Panc1 (cell line): ENCODE results near the gene COL4A3.

Experiments
- POLR2AphosphoS5 ChIP-seq: IDR thresholded peaks from 2 replicates; pipeline ENCODE4 v1.6.1; 2012; ENCODE audit warnings: mild to moderate bottlenecking, low read depth, low read length, moderate library complexity
- SIN3A ChIP-seq: IDR thresholded peaks from 2 replicates; pipeline ENCODE4 v1.6.1; 2012; ENCODE audit warnings: low read depth, mild to moderate bottlenecking, low read length, moderate library complexity, borderline replicate concordance; ENCODE audit not compliant: insufficient read depth
- TF ChIP-seq, protein P1 (sequence below): fragments of 450-650 bp; IDR thresholded peaks from 2 replicates; pipeline ENCODE4 v1.5.1; 2017; ENCODE audit warnings: mild to moderate bottlenecking
- TF ChIP-seq, protein P2 (sequence below), 2 experiments: IDR thresholded peaks; 2 replicates each; pipeline ENCODE4 v1.6.1; 2011 to 2012; ENCODE audit warnings: low read depth in 2 of 2, control low read depth in 1 of 2, low read length in 1 of 2, mild to moderate bottlenecking in 1 of 2, moderate library complexity in 1 of 2; ENCODE audit not compliant: insufficient read depth in 1 of 2

DNA sequence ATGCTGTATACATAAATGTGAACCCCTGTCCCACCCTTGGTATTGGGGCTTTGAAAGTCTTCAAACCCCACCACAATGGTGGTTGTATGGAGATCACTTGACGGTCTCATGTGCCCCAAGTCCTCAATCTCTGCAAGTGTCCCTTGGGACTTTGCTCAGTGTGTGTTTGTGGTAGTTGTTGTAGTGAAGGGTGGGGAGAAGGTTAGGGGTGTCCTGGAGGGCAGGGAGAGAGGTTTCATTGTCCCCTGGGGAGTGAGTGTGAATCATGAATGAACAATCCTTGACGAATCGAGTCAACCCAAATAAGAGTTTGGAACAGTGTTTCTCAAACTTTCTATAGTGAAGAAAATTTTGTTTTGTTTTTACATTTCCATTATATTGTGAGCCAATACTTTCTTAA lies 28.1 kb downstream of the COL4A3 start:
- TF ChIP-seq, protein P1, sequence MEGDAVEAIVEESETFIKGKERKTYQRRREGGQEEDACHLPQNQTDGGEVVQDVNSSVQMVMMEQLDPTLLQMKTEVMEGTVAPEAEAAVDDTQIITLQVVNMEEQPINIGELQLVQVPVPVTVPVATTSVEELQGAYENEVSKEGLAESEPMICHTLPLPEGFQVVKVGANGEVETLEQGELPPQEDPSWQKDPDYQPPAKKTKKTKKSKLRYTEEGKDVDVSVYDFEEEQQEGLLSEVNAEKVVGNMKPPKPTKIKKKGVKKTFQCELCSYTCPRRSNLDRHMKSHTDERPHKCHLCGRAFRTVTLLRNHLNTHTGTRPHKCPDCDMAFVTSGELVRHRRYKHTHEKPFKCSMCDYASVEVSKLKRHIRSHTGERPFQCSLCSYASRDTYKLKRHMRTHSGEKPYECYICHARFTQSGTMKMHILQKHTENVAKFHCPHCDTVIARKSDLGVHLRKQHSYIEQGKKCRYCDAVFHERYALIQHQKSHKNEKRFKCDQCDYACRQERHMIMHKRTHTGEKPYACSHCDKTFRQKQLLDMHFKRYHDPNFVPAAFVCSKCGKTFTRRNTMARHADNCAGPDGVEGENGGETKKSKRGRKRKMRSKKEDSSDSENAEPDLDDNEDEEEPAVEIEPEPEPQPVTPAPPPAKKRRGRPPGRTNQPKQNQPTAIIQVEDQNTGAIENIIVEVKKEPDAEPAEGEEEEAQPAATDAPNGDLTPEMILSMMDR = no peak
- TF ChIP-seq POLR2AphosphoS5 (no peak), SIN3A (no peak)
- TF ChIP-seq, protein P2, sequence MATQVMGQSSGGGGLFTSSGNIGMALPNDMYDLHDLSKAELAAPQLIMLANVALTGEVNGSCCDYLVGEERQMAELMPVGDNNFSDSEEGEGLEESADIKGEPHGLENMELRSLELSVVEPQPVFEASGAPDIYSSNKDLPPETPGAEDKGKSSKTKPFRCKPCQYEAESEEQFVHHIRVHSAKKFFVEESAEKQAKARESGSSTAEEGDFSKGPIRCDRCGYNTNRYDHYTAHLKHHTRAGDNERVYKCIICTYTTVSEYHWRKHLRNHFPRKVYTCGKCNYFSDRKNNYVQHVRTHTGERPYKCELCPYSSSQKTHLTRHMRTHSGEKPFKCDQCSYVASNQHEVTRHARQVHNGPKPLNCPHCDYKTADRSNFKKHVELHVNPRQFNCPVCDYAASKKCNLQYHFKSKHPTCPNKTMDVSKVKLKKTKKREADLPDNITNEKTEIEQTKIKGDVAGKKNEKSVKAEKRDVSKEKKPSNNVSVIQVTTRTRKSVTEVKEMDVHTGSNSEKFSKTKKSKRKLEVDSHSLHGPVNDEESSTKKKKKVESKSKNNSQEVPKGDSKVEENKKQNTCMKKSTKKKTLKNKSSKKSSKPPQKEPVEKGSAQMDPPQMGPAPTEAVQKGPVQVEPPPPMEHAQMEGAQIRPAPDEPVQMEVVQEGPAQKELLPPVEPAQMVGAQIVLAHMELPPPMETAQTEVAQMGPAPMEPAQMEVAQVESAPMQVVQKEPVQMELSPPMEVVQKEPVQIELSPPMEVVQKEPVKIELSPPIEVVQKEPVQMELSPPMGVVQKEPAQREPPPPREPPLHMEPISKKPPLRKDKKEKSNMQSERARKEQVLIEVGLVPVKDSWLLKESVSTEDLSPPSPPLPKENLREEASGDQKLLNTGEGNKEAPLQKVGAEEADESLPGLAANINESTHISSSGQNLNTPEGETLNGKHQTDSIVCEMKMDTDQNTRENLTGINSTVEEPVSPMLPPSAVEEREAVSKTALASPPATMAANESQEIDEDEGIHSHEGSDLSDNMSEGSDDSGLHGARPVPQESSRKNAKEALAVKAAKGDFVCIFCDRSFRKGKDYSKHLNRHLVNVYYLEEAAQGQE (IDR thresholded peaks at IDR 0.05; ENCODE audit: insufficient read depth in 1 of 2, low read depth in 2 of 2, low read length in 1 of 2) = no peak
